ENCODE results near the gene SCD.

The SCD gene

DNA sequence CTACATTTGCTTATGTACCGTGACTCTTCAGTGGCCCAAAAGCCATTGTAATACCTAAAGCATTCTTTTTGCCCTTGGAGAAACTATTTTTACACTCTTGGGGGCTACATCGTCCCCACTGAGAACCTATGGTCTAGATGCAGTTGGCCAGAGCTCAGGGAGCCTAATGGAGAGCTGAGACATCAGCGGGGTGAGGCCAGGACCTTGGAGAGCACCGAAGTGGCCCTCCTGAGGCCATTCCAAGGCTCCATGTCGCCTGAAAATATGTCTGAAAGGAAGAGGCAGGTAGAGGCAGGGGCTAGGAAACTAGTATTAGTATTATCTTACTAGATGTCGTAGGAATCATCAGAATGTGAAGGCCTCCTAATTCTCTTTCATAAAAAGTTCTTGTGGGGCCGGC lies 21.9 kb upstream of the SCD start:
- Histone ChIP-seq H3K9ac (ENCODE audit: low read depth, low read length) (no peak overlapping the region), H3K36me3 (ENCODE audit: control insufficient read depth, insufficient read depth, low read length) (no peaks in the 10 kb centered on the region), H3K4me3 (ENCODE audit: low read depth, low read length) (no peak overlapping the region), H3K27ac (ENCODE audit: low read depth, low read length) (no peak overlapping the region), H3K27me3 (ENCODE audit: control insufficient read depth, insufficient read depth, low read length) (peaks cover 3% of the 10 kb centered on the region), H3K4me1 (ENCODE audit: control insufficient read depth, insufficient read depth, low read length) (no peaks in the 10 kb centered on the region), H3K9me3 (ENCODE audit: control insufficient read depth, insufficient read depth, low read length) (no peaks in the 10 kb centered on the region)

DNA sequence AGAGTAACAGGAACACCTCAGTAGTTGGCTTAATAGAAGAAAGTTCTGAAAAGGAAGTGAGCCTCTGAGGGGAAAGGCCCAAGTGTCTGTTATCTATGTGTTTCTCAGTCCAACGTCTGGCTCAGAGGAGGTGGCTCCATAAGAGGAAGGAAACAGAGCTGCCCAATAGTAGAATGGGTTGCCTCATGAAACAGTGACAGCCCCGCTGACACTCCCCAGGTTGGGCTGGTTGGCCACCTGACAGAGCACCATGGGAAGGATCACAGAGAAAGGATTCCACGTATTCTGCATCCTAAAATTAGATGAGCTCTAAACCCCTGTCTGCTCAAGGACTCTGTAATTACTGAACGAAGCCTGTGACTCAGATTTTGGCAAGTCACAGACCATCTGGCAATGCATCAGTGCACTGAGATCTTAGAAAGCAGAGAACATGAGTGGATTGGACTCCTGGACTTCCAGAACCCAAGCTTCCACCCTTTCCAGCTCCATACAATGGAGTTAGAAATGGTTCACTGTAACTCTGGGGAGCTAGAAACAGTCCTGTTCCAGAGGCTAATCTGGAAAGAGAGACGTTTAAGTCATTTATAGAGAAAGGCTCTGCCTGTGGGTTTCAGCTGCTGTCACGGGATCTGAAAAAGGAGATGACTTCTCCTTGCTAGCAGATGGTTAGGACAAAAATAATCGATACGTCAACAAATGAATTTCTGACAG lies 19.9 kb upstream of the SCD start:
- Histone ChIP-seq H3K27me3 (ENCODE audit: control insufficient read depth, insufficient read depth, low read length) (peaks cover 3% of the 10 kb centered on the region), H3K4me1 (ENCODE audit: control insufficient read depth, insufficient read depth, low read length) (no peaks in the 10 kb centered on the region), H3K9ac (ENCODE audit: low read depth, low read length) (no peak overlapping the region), H3K27ac (ENCODE audit: low read depth, low read length) (no peak overlapping the region), H3K9me3 (ENCODE audit: control insufficient read depth, insufficient read depth, low read length) (no peaks in the 10 kb centered on the region), H3K4me3 (ENCODE audit: low read depth, low read length) (no peak overlapping the region), H3K36me3 (ENCODE audit: control insufficient read depth, insufficient read depth, low read length) (no peaks in the 10 kb centered on the region)

DNA sequence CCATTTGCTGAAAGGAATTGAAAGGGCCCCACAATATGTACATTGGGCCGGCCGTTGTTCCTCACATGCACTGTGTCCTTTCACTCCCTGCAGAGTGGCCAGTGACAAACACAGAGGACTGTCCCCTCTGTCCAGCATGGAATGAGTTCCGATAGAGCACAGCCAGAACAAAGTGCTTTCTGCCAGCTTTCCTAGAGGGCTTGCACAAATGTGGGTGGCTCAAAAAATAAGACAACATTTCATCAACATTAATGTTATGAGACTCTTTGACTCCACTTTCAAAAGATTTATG lies 19.4 kb upstream of the SCD start:
- no peaks in the 10 kb centered on the region for H3K9me3 ChIP-seq (ENCODE audit: control insufficient read depth, insufficient read depth, low read length)
- no peak overlapping the region for H3K4me3 ChIP-seq (ENCODE audit: low read depth, low read length)
- no peak overlapping the region for H3K27ac ChIP-seq (ENCODE audit: low read depth, low read length)
- no peaks in the 10 kb centered on the region for H3K4me1 ChIP-seq (ENCODE audit: control insufficient read depth, insufficient read depth, low read length)
- no peaks in the 10 kb centered on the region for H3K36me3 ChIP-seq (ENCODE audit: control insufficient read depth, insufficient read depth, low read length)
- H3K27me3 ChIP-seq (ENCODE audit: control insufficient read depth, insufficient read depth, low read length), result peaks cover 3% of the 10 kb centered on the region
- no peak overlapping the region for H3K9ac ChIP-seq (ENCODE audit: low read depth, low read length)

DNA sequence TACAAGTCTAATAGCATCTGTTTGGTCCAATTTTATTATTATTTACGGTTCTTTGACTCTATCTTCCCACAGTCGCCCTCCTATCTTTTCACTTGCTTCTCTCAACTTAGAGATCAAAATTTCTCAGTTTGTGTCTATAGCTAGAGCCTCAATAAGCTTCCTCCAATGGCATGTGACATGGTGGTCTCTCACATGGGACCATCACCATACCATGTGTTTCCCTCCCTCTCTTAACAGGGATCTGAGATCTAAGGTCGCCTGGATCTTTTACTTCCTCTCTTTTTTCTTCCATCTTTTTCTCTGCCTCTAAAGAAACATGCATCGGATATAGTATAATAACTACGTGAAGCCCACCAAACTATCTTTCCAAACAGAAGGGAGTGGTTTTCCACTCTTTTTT lies 18.8 kb upstream of the SCD start:
- Histone ChIP-seq H3K9me3 (ENCODE audit: control insufficient read depth, insufficient read depth, low read length) (no peaks in the 10 kb centered on the region), H3K9ac (ENCODE audit: low read depth, low read length) (no peak overlapping the region), H3K4me3 (ENCODE audit: low read depth, low read length) (no peak overlapping the region), H3K27ac (ENCODE audit: low read depth, low read length) (no peak overlapping the region), H3K4me1 (ENCODE audit: control insufficient read depth, insufficient read depth, low read length) (no peaks in the 10 kb centered on the region), H3K27me3 (ENCODE audit: control insufficient read depth, insufficient read depth, low read length) (peaks cover 3% of the 10 kb centered on the region), H3K36me3 (ENCODE audit: control insufficient read depth, insufficient read depth, low read length) (no peaks in the 10 kb centered on the region)

DNA sequence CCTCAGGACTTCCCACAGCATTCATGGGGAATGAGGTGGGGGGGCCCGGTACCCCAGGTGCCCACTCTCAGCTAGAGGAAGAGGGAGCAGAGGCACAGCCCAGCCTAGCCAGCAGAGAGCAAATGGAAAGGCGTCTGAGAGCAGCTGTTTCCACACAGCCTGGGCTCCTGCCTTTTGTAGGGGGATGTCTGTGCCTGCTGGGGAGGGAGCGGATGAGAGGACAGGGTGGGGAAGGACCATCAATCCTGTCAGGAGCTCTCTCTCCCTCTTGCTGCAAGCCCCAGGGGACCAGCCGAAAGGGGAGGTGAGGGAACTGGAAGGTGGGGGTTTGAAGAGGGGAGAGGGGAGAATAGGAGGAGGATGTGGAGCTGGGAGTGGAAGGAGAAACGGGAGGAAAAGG lies 17.0 kb upstream of the SCD start, which contains the start of gene PKD2L1:
Gene PKD2L1, minus strand, starts transcription at position 150 of the 400 bp plus-strand sequence. Its CDS starts 125 bp downstream, at position 25.
- H3K4me3 ChIP-seq (ENCODE audit: low read depth, low read length), result no peak within 1 kb of the TSS
- H3K4me1 ChIP-seq (ENCODE audit: control insufficient read depth, insufficient read depth, low read length), result no peaks in the 10 kb centered on the region
- no peak within 1 kb of the TSS for H3K9ac ChIP-seq (ENCODE audit: low read depth, low read length)
- no peak within 1 kb of the TSS for H3K27ac ChIP-seq (ENCODE audit: low read depth, low read length)
- no peaks in the 10 kb centered on the region for H3K36me3 ChIP-seq (ENCODE audit: control insufficient read depth, insufficient read depth, low read length)
- H3K9me3 ChIP-seq (ENCODE audit: control insufficient read depth, insufficient read depth, low read length), result no peaks in the 10 kb centered on the region
- H3K27me3 ChIP-seq (ENCODE audit: control insufficient read depth, insufficient read depth, low read length), result peaks cover 3% of the 10 kb centered on the region

DNA sequence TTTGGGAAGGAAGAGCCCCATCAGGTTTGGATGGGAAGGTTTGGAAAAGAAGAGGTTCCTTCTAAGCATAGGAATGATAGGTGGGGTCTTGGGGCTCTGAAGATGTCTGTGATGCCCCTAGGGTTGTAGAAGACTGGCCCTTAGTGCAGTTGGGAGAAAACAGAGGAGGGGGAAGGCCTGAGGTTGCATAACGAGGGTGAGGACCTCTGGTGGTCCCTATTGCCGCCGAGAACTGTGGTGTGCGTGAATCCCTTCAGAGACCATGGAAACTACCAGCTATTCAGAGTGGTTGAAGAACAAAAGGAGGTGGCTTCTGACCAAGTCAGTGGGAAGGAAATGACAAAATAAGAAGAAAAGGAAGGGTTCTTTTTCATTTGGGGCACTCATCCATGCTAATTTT lies 13.9 kb upstream of the SCD start:
- no peak overlapping the region for H3K27ac ChIP-seq (ENCODE audit: low read depth, low read length)
- no peaks in the 10 kb centered on the region for H3K9me3 ChIP-seq (ENCODE audit: control insufficient read depth, insufficient read depth, low read length)
- no peaks in the 10 kb centered on the region for H3K36me3 ChIP-seq (ENCODE audit: control insufficient read depth, insufficient read depth, low read length)
- H3K4me3 ChIP-seq (ENCODE audit: low read depth, low read length), result no peak overlapping the region
- no peaks in the 10 kb centered on the region; the same call in 1 of the 2 replicates for H3K27me3 ChIP-seq (ENCODE audit: control insufficient read depth, insufficient read depth, low read length)
- no peak overlapping the region for H3K9ac ChIP-seq (ENCODE audit: low read depth, low read length)
- no peaks in the 10 kb centered on the region for H3K4me1 ChIP-seq (ENCODE audit: control insufficient read depth, insufficient read depth, low read length)

DNA sequence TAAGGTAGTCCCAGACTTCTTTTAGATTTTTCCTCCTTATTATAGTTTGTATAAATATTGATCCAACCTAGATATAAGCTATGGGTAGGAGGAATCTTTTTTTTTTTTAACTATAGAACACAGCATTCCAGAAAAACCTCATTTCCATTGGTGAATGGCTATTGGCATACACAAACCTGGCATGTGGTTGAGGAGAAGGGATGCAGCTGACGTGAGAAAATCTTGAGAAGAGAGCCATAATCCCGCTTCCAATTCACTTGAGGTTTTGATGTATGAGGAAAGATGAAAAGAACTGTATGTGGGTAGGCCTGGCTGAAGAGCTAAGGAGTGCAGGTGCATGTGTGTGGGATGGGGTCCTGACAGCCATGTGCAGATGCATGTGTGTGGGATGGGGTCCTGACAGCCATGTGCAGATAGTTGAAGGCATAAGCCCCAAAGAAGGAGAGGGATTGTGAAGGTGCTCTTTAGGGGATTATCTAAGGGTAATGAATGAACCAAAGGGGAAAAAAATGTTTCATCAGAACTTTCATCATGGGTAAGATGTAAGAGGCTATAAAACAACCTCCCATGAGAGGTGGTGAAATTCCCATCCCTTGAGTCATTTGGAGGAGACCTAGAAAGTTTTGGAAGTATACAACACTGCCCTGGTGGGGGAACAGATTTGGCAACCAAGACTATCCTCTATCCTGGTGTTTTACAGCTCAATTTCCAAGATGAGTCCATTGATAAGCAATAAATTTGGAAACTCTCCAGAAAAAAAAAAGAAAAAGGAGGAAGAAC lies 13.2 kb upstream of the SCD start:
- Histone ChIP-seq H3K27me3 (ENCODE audit: control insufficient read depth, insufficient read depth, low read length) (no peaks in the 10 kb centered on the region; the same call in 1 of the 2 replicates), H3K4me1 (ENCODE audit: control insufficient read depth, insufficient read depth, low read length) (no peaks in the 10 kb centered on the region), H3K9me3 (ENCODE audit: control insufficient read depth, insufficient read depth, low read length) (no peaks in the 10 kb centered on the region), H3K4me3 (ENCODE audit: low read depth, low read length) (no peak overlapping the region), H3K36me3 (ENCODE audit: control insufficient read depth, insufficient read depth, low read length) (no peaks in the 10 kb centered on the region), H3K9ac (ENCODE audit: low read depth, low read length) (no peak overlapping the region), H3K27ac (ENCODE audit: low read depth, low read length) (no peak overlapping the region)

DNA sequence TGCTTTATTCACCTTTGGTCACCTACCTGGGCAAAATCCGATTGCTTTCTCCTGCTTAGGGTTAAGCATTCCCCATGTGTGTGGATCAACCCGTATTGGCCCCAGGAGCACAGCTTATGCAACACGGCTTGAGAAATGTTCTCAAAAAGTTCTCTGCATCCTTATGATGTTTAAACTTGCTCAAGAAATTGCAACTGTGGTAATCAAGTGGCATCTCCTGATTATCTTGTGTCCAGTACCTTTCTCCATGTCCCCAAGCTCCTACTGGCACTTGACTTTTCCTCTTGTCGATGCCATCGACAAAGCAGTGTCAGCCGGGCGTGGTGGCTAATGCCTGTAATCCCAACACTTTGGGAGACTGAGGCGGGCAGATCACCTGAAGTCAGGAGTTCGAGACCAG lies 12.3 kb upstream of the SCD start:
- Histone ChIP-seq H3K9me3 (ENCODE audit: control insufficient read depth, insufficient read depth, low read length) (no peaks in the 10 kb centered on the region), H3K36me3 (ENCODE audit: control insufficient read depth, insufficient read depth, low read length) (no peaks in the 10 kb centered on the region), H3K9ac (ENCODE audit: low read depth, low read length) (no peak overlapping the region), H3K27me3 (ENCODE audit: control insufficient read depth, insufficient read depth, low read length) (no peaks in the 10 kb centered on the region), H3K4me3 (ENCODE audit: low read depth, low read length) (no peak overlapping the region), H3K27ac (ENCODE audit: low read depth, low read length) (no peak overlapping the region), H3K4me1 (ENCODE audit: control insufficient read depth, insufficient read depth, low read length) (no peaks in the 10 kb centered on the region)

DNA sequence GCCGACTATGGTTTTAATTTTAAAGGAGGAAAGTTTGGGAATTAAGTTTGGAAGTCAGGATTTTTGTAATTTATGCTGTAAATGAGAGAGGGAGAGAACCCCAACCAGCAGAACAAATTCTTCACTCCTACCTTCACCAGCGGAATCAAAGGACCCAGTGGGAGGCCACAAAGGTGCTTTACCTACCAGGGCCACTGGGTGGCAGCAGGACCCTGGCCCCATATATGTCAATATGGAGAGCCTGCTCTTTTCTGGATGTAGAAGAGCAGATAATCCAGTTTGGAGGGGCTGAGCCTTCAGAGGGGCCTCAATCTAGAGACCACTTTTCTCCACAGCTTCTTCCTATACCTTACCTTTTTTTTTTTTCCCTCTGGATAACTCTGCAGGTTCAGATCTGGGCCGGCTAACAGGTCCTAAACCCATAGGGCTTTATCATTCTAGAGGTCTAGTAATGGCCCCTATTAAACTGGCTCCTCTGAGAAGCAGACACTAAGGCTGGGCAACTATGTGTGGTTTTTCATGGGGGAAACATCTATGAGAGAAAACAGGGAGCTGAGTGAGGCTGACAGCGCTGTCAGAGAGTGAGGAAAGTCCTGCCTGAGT lies 8.5 kb upstream of the SCD start:
- Histone ChIP-seq H3K27ac (ENCODE audit: low read depth, low read length) (no peak overlapping the region), H3K4me1 (ENCODE audit: control insufficient read depth, insufficient read depth, low read length) (peaks cover 10% of the 10 kb centered on the region), H3K9ac (ENCODE audit: low read depth, low read length) (no peak overlapping the region)

DNA sequence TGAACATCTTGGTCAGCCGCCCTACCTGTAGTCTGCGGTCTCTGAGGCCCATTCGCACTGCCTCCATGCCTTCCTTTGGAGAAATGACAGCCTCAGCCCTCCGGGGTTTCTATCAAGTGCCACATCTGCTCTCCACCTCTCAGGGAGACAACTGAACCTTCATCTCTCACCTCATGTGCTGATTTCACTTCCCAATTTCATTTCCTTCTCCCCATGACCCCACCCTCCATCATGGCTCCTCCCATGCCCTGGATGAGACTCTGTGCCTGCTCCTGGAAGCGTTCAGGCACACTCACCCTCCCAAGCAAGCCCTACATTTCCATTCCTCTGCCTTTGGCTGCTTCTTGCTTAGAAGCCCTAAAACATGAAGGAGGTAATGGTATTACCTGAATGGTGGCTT lies 7.8 kb upstream of the SCD start:
- no peak overlapping the region for H3K4me3 ChIP-seq (ENCODE audit: low read depth, low read length)
- no peaks in the 10 kb centered on the region for H3K9me3 ChIP-seq (ENCODE audit: control insufficient read depth, insufficient read depth, low read length)
- H3K27ac ChIP-seq (ENCODE audit: low read depth, low read length), result no peak overlapping the region
- H3K9ac ChIP-seq (ENCODE audit: low read depth, low read length), result no peak overlapping the region
- H3K27me3 ChIP-seq (ENCODE audit: control insufficient read depth, insufficient read depth, low read length), result no peaks in the 10 kb centered on the region
- H3K4me1 ChIP-seq (ENCODE audit: control insufficient read depth, insufficient read depth, low read length), result peaks cover 10% of the 10 kb centered on the region
- H3K36me3 ChIP-seq (ENCODE audit: control insufficient read depth, insufficient read depth, low read length), result no peaks in the 10 kb centered on the region

More for the DNA sequence above, 8.5 kb upstream of the SCD start:
- Histone ChIP-seq H3K27me3 (ENCODE audit: control insufficient read depth, insufficient read depth, low read length) (no peaks in the 10 kb centered on the region), H3K36me3 (ENCODE audit: control insufficient read depth, insufficient read depth, low read length) (no peaks in the 10 kb centered on the region), H3K9me3 (ENCODE audit: control insufficient read depth, insufficient read depth, low read length) (no peaks in the 10 kb centered on the region), H3K4me3 (ENCODE audit: low read depth, low read length) (no peak overlapping the region)

Data from HUES48 (cell line).